K562 (cell line): Measurements from ENCODE around the gene SRCIN1. TPM values are rescaled to one million over a fixed set of nuclear protein-coding genes. Genes with fewer than 3 reads are reported as not detected.

Source experiments
- FOXM1 ChIP-seq, 2 experiments: fragments of 450-650 bp in 1 of 2; sonication (generic) in 1 of 2; formaldehyde crosslinking in 1 of 2; IDR thresholded peaks; 2 replicates each; pipeline versions ENCODE4 v1.6.1 to v1.9.0; 2017 to 2022; ENCODE audit warnings: low read depth in 2 of 2, mild to moderate bottlenecking in 2 of 2, missing genetic modification reagents in 1 of 2, moderate library complexity in 1 of 2
- SFPQ ChIP-seq: fragments of 200-400 bp; formaldehyde crosslinking; IDR thresholded peaks from 2 replicates; pipeline ENCODE4 v1.6.1; 2017; ENCODE audit warnings: mild to moderate bottlenecking, low read depth, low read length, moderate library complexity
- SP2 ChIP-seq: IDR thresholded peaks from 2 replicates; pipeline ENCODE4 v1.6.1; 2011; ENCODE audit warnings: mild to moderate bottlenecking, low read depth, low read length, moderate library complexity; ENCODE audit not compliant: poor library complexity, severe bottlenecking; ENCODE audit errors: extremely low read depth
- ZBTB12 ChIP-seq: fragments of 250-450 bp; sonication (Bioruptor Pico); IDR thresholded peaks from 2 replicates; pipeline ENCODE4 v1.4.0; 2020
- ZBTB43 ChIP-seq: sonication (generic); formaldehyde crosslinking; IDR thresholded peaks from 2 replicates; pipeline ENCODE4 v1.8.0; 2023; ENCODE audit warnings: mild to moderate bottlenecking, missing genetic modification reagents
- polyA plus RNA-seq, 8 experiments: library from polyadenylated mRNA; depleted of rRNA in 4 of 8; stranded (reverse) in 5 of 8; unstranded in 3 of 8; fragments of >200 nt; fragmentation: Nextera tagmentation in 2 of 8; fragmentation: Illumina TruSeq in 1 of 8; extraction: Ambion mirVana in 2 of 8; extraction: Trizol in 1 of 8; gene quantifications; 2 replicates each; pipeline versions ENCODE4 v1.2.1 to v1.2.3, GENCODE V29; 2011 to 2014; ENCODE audit warnings: inconsistent platforms in 1 of 8, missing spikeins in 1 of 8
- total RNA-seq, 7 experiments: library from RNA; depleted of rRNA in 6 of 7; stranded (reverse); fragments of >200 nt in 6 of 7; fragmentation: Illumina TruSeq in 2 of 7; extraction: Trizol in 2 of 7; gene quantifications; 2 replicates each; pipeline versions ENCODE4 v1.2.1 to v1.2.3, GENCODE V29; 2011 to 2021; ENCODE audit warnings: low replicate concordance in 1 of 7

SRCIN1 gene
- total and polyA plus RNA-seq, 9 of the 15 experiments (the other 6 are each of a cell fraction or from before 2014, with no cell fraction given): 0.09 to 0.33 (median 0.13) TPM; not detected in 6

GRCh38 chr17:38533241-38533640, 72.5 kb downstream of the SRCIN1 start (continued):
- TF ChIP-seq SFPQ (no peak), ZBTB43 (no peak), FOXM1 (IDR thresholded peaks at IDR 0.05; ENCODE audit: low read depth) (no peak), FOXM1 (CRISPR knock-in tag; IDR thresholded peaks at IDR 0.05; ENCODE audit: low read depth) (no peak), ZBTB12 (CRISPR knock-in tag) (no peak), SP2 (no peak)
